Measurements from ENCODE around the gene RUNX2.

RUNX2 gene

GRCh38 chr6:45590696-45591184, 262.6 kb downstream of the RUNX2 start:
- TF ChIP-seq GATA3 (IDR thresholded peaks at IDR 0.05; ENCODE audit: low read depth, low read length) (no peak), GATA2 (IDR thresholded peaks at IDR 0.05; ENCODE audit: low read depth, low read length) (no peak)

- TF ChIP-seq GATA2 (IDR thresholded peaks at IDR 0.05; ENCODE audit: low read depth, low read length): no peak
- no peak for TF ChIP-seq GATA3 (IDR thresholded peaks at IDR 0.05; ENCODE audit: low read depth, low read length)
Measured at GRCh38 chr6:45591306-45591705, 263.2 kb downstream of the RUNX2 start.

GRCh38 chr6:45591890-45592289, 263.8 kb downstream of the RUNX2 start:
- TF ChIP-seq GATA3 (IDR thresholded peaks at IDR 0.05; ENCODE audit: low read depth, low read length): no peak
- no peak for TF ChIP-seq GATA2 (IDR thresholded peaks at IDR 0.05; ENCODE audit: low read depth, low read length)

- TF ChIP-seq GATA3 (IDR thresholded peaks at IDR 0.05; ENCODE audit: low read depth, low read length): no peak
- TF ChIP-seq GATA2 (IDR thresholded peaks at IDR 0.05; ENCODE audit: low read depth, low read length): no peak
Measured at GRCh38 chr6:45592991-45593390, 264.9 kb downstream of the RUNX2 start.

- TF ChIP-seq GATA3 (IDR thresholded peaks at IDR 0.05; ENCODE audit: low read depth, low read length) (no peak), GATA2 (IDR thresholded peaks at IDR 0.05; ENCODE audit: low read depth, low read length) (no peak)
Measured at GRCh38 chr6:45595010-45595851, 267.1 kb downstream of the RUNX2 start.

DNA sequence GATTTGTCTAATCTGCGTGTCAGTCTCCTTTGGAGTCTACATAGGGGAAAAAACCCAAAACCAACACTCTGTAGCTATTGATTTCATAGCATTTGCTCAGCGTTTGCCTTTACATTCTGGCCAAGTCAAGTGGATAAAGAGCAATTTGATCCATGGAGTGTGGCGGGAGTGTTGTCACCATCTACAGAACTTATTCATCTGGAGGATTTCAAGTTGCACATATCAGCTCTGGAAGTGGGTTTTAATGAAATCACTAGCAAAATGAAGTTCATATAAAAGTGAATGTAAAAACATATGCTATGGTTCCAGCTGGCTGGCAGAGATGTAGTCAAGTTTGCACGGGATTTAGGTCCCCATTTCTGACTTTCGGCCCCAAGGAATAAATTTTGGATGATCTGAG, 269.3 kb downstream of the RUNX2 start:
- TF ChIP-seq GATA2 (IDR thresholded peaks at IDR 0.05; ENCODE audit: low read depth, low read length) (no peak), GATA3 (IDR thresholded peaks at IDR 0.05; ENCODE audit: low read depth, low read length) (no peak)

DNA sequence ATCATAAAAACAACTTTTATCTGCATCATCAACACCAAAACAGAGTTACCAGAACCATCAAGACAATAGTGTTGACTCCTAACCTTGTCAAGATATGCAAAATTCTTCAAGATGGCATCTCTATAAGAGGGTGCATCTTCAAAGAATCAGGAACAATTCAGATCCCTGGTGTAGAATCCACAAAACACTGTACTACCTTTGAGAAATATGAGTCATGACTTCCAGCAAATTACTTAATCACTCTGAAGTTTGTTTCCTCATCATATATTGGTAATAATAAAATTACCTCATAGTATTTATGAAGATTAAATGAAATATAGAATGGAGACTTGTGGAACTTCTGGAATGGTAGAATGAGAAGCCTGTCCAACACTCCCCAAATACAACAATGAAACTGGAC, 270.9 kb downstream of the RUNX2 start:
- TF ChIP-seq GATA2 (IDR thresholded peaks at IDR 0.05; ENCODE audit: low read depth, low read length): no peak
- no peak for TF ChIP-seq GATA3 (IDR thresholded peaks at IDR 0.05; ENCODE audit: low read depth, low read length)

DNA sequence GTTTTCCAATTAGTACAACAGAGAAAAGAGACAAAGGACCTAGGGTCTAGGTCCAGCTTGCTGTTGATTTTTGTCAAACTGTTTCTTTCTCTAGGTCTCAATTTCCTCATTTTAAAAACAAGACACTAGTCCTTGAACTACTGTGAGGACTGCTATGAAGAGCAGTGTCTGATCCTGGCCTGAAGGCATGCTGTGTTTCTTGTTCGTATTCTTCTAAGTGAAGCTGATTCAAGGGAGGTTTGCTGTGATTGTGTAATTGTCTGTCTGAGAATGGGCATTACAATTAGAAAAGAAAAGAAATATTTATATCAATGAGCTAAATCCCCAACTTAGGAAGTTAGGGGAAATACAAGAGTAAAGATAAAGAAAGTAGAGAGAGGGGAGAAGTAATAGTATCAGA, 277.8 kb downstream of the RUNX2 start:
- TF ChIP-seq GATA2 (IDR thresholded peaks at IDR 0.05; ENCODE audit: low read depth, low read length) (no peak), GATA3 (IDR thresholded peaks at IDR 0.05; ENCODE audit: low read depth, low read length) (no peak)

- TF ChIP-seq GATA2 (IDR thresholded peaks at IDR 0.05; ENCODE audit: low read depth, low read length) (no peak), GATA3 (IDR thresholded peaks at IDR 0.05; ENCODE audit: low read depth, low read length) (no peak)
Measured at GRCh38 chr6:45606831-45607400, 278.8 kb downstream of the RUNX2 start.

- no peak for TF ChIP-seq GATA2 (IDR thresholded peaks at IDR 0.05; ENCODE audit: low read depth, low read length)
- TF ChIP-seq GATA3 (IDR thresholded peaks at IDR 0.05; ENCODE audit: low read depth, low read length): no peak
Measured at GRCh38 chr6:45607798-45608197, 279.7 kb downstream of the RUNX2 start.

DNA sequence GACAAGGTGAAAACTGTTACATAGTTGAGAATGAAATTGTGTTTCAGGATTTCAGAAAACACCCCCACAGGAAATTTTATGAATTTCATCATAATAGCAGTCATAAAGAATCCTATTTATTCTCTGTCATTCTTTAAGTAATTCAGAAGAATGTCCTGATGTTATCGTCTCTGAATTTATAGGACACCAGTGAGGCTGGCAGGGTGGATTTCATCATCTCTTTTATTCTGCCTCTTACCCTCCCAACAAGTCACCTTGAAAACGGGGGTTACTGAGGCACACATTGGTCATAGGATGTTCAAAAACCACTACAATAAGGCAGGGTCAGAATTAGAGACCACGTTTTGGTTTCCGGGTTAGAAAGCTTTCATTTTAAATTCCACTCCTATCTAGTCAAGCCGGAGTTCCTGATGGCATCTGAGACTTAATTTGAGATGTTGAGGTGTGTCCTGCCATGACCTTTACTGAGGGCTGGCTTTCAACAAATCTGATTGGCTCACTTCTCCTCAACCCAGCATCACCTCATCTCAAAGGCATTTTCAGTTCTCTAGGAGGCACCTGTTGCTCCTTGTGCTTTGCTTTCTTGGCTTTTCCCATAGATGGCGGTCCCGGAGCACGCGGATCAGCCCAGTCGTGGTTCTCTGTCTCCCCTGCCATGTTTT, 280.3 kb downstream of the RUNX2 start:
- no peak for TF ChIP-seq GATA3 (IDR thresholded peaks at IDR 0.05; ENCODE audit: low read depth, low read length)
- TF ChIP-seq GATA2 (IDR thresholded peaks at IDR 0.05; ENCODE audit: low read depth, low read length): no peak

- TF ChIP-seq GATA2 (IDR thresholded peaks at IDR 0.05; ENCODE audit: low read depth, low read length): no peak
- no peak for TF ChIP-seq GATA3 (IDR thresholded peaks at IDR 0.05; ENCODE audit: low read depth, low read length)
Measured at GRCh38 chr6:45609141-45609638, 281.1 kb downstream of the RUNX2 start.

DNA sequence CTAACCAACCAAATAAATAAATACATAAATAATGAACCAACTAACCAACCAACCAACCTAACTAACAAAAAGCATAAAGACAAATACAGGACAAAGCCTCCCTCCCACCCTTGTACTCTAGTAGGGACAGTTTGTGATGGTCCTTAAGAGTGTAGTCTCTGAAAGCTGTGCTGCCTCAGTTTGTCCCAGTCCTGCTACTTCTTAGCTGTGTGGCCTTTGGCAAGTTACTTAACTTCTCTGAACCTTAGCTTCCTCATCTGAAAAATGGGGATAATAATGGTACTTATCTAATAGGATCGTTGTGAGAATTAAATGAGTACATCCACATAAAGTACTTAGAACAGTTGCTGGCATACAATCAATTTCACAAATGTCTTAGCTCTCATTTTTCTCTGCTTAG, 282.2 kb downstream of the RUNX2 start:
- TF ChIP-seq GATA2 (IDR thresholded peaks at IDR 0.05; ENCODE audit: low read depth, low read length) (no peak), GATA3 (IDR thresholded peaks at IDR 0.05; ENCODE audit: low read depth, low read length) (no peak)

DNA sequence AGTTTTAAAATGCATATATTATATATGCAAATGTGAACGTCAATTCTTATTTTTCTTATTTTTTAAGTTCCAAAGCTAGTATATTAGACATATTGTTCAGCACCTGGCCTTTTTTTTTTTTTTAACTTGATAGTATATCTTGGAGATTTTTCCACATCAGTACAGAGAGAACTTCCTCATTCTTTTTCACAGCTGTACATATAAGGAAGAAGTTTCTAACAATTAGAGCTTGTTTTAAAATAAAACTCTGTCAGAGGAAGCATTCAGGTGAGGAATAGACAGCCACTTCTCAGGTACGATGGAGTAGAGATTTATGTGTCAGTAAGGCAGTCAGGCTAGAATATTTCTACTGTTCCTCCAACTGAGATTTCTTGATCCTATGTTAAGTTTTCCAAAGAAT, 282.7 kb downstream of the RUNX2 start:
- TF ChIP-seq GATA3 (IDR thresholded peaks at IDR 0.05; ENCODE audit: low read depth, low read length) (no peak), GATA2 (IDR thresholded peaks at IDR 0.05; ENCODE audit: low read depth, low read length) (no peak)

Measured in SH-SY5Y (cell line).